Measurements from ENCODE around the gene RGS1.

Gene RGS1

GRCh38 chr1:192627901-192628300 is 52.3 kb downstream of the RGS1 start:
- DNase-seq: no peak

- no peak for DNase-seq
Observed at GRCh38 chr1:192628396-192629057, 53.0 kb downstream of the RGS1 start.

- no peak for DNase-seq
Observed at GRCh38 chr1:192629612-192630011, 54.0 kb downstream of the RGS1 start.
